Gastroesophageal sphincter (tissue), 4 donors: ENCODE measurements around the gene MTG1. TPM values are rescaled to one million over a fixed set of nuclear protein-coding genes. Genes with fewer than 3 reads are reported as not detected.

ENCODE experiments used
- ATAC-seq: fragments of 150-250 bp; one replicate; pipeline ENCODE4 v1.9.1; 2016; ENCODE audit warnings: mild to moderate bottlenecking, moderate library complexity
- H3K27ac ChIP-seq, 4 donors: fragments of 200-600 bp; sonication (generic) in 3 of 4; 1 replicate in 3 of 4; 2 replicates in 1 of 4; pipeline ENCODE4 v1.5.1; 2016 to 2019
- H3K27me3 ChIP-seq: fragments of 200-600 bp; sonication (generic); one replicate; pipeline ENCODE4 v1.5.1; 2019
- H3K36me3 ChIP-seq, 2 donors: fragments of 200-600 bp; sonication (generic); one replicate each; pipeline ENCODE4 v1.5.1; 2019; ENCODE audit warnings: control low read depth in 1 of 2
- H3K4me1 ChIP-seq, 3 donors: fragments of 200-600 bp; sonication (generic); 1 replicate in 2 of 3; 2 replicates in 1 of 3; pipeline ENCODE4 v1.5.1; 2016 to 2019; ENCODE audit warnings: control low read depth in 2 of 3
- H3K4me3 ChIP-seq, 2 donors: fragments of 200-600 bp; sonication (generic); one replicate each; pipeline ENCODE4 v1.5.1; 2019; ENCODE audit warnings: mild to moderate bottlenecking in 1 of 2, moderate library complexity in 1 of 2
- H3K9me3 ChIP-seq, 3 donors: fragments of 200-600 bp; sonication (generic); one replicate each; pipeline ENCODE4 v1.5.1; 2017 to 2019; ENCODE audit warnings: control low read depth in 2 of 3
- CTCF ChIP-seq, 4 experiments: fragments of 200-600 bp in 2 of 4; fragments of 450-650 bp in 2 of 4; sonication (generic) in 1 of 4; IDR thresholded peaks; one replicate each; pipeline ENCODE4 v1.5.1; 2017 to 2019; ENCODE audit warnings: antibody characterized with exemption in 4 of 4, mild to moderate bottlenecking in 2 of 4, moderate library complexity in 2 of 4
- EP300 ChIP-seq: sonication (generic); formaldehyde crosslinking; IDR thresholded peaks from one replicate; pipeline ENCODE4 v1.6.1; 2017; ENCODE audit warnings: antibody characterized with exemption, mild to moderate bottlenecking
- POLR2A ChIP-seq, 2 donors: fragments of 450-650 bp; IDR thresholded peaks; one replicate each; pipeline ENCODE4 v1.6.1; 2017; ENCODE audit warnings: antibody characterized with exemption in 2 of 2, mild to moderate bottlenecking in 2 of 2, moderate library complexity in 1 of 2
- POLR2AphosphoS5 ChIP-seq: sonication (generic); formaldehyde crosslinking; IDR thresholded peaks from one replicate; pipeline ENCODE4 v1.6.1; 2017; ENCODE audit warnings: antibody characterized with exemption
- WGBS, 2 donors: methylation state at CpG; one replicate each; pipeline ENCODE4 v1.1.5; 2018; ENCODE audit warnings: low coverage in 1 of 2; 5-methylcytosine and 5-hydroxymethylcytosine counted together
- total RNA-seq, 4 donors: library from RNA; depleted of rRNA; stranded (reverse); fragments of >200 nt; gene quantifications; one replicate each; pipeline ENCODE4 v1.1.0, GENCODE V29; 2016

MTG1 gene
- total RNA-seq, 4 donors from 2014 or later, result 13.2 to 25.9 (median 18.4) TPM

- TF ChIP-seq POLR2A (IDR thresholded peaks at IDR 0.05) (no peak), EP300 (no peak), POLR2AphosphoS5 (no peak), CTCF (IDR thresholded peaks at IDR 0.05) (no peak)
- ATAC-seq, result no peak
- Histone ChIP-seq H3K4me1 (no peaks in the 10 kb centered on the region), H3K36me3 (peaks cover 0 to 19% of the 10 kb centered on the region in 2 donors), H3K9me3 (peaks cover 0 to 8% (median 0%) of the 10 kb centered on the region in 3 donors), H3K27me3 (no peaks in the 10 kb centered on the region), H3K27ac (no peak within 1 kb of the TSS), H3K4me3 (no peak within 1 kb of the TSS)
- no CpG with 5 or more reads among the region's 11 CpGs for WGBS, 2 donors
Measured at GRCh38 chr10:133453516-133454203, 59.7 kb downstream of the MTG1 start, which contains the start of gene SCART1. Gene SCART1, plus strand, starts transcription at chr10:133453945. Its CDS starts 53 bp downstream, at chr10:133453998.

GRCh38 chr10:133454204-133454893 is 60.4 kb downstream of the MTG1 start:
- Histone ChIP-seq H3K4me3 (no peak overlapping the region), H3K27ac (no peak overlapping the region), H3K36me3 (peaks cover 0 to 24% of the 10 kb centered on the region in 2 donors), H3K4me1 (no peaks in the 10 kb centered on the region), H3K9me3 (peaks cover 0 to under 1% (median 0%) of the 10 kb centered on the region in 3 donors), H3K27me3 (no peaks in the 10 kb centered on the region)
- TF ChIP-seq CTCF (IDR thresholded peaks at IDR 0.05), result no peak
- TF ChIP-seq EP300, result no peak
- TF ChIP-seq POLR2A (IDR thresholded peaks at IDR 0.05), result no peak
- TF ChIP-seq POLR2AphosphoS5, result no peak
- WGBS, 2 donors, result 82 to 83% methylated on average over 4 to 7 of the region's 10 CpGs
- ATAC-seq, result no peak

- TF ChIP-seq EP300 (no peak), POLR2A (IDR thresholded peaks at IDR 0.05) (no peak), CTCF (IDR thresholded peaks at IDR 0.05) (no peak), POLR2AphosphoS5 (no peak)
- no peak overlapping the region for H3K4me3 ChIP-seq
- no peak for ATAC-seq
- H3K9me3 ChIP-seq, result no peaks in the 10 kb centered on the region
- 75 to 88% methylated on average over 3 to 5 of the region's 5 CpGs for WGBS, 2 donors
- no peaks in the 10 kb centered on the region for H3K4me1 ChIP-seq
- no peaks in the 10 kb centered on the region for H3K27me3 ChIP-seq
- H3K36me3 ChIP-seq, result peaks cover 0 to 31% of the 10 kb centered on the region in 2 donors
- H3K27ac ChIP-seq, result no peak overlapping the region
Measured at GRCh38 chr10:133455196-133455595, 61.2 kb downstream of the MTG1 start.

GRCh38 chr10:133455611-133456031 is 61.7 kb downstream of the MTG1 start:
- no peak overlapping the region for H3K27ac ChIP-seq
- no peaks in the 10 kb centered on the region for H3K9me3 ChIP-seq
- no peak for ATAC-seq
- peaks cover 0 to 32% of the 10 kb centered on the region in 2 donors for H3K36me3 ChIP-seq
- WGBS, 2 donors, result 80 to 82% methylated on average over 2 of the region's 7 CpGs
- no peaks in the 10 kb centered on the region for H3K4me1 ChIP-seq
- H3K4me3 ChIP-seq, result no peak overlapping the region
- no peaks in the 10 kb centered on the region for H3K27me3 ChIP-seq
- TF ChIP-seq POLR2A (IDR thresholded peaks at IDR 0.05) (no peak), EP300 (no peak), POLR2AphosphoS5 (no peak), CTCF (IDR thresholded peaks at IDR 0.05) (no peak)
